ENCODE results near the gene OPCML. TPM values are rescaled to one million over a fixed set of nuclear protein-coding genes. Genes with fewer than 3 reads are reported as not detected.

The OPCML gene
- total RNA-seq, 2 donors from 2014 or later, result not detected

GRCh38 chr11:133311230-133311629 lies 221.1 kb downstream of the OPCML start:
- H3K27me3 Mint-ChIP-seq, result peaks cover 4% of the 10 kb centered on the region
- H3K4me3 Mint-ChIP-seq, result no peak overlapping the region
- peaks cover 9% of the 10 kb centered on the region for H3K9me3 Mint-ChIP-seq
- no peak for ATAC-seq (replicated peaks)
- no peaks in the 10 kb centered on the region for H3K36me3 Mint-ChIP-seq (ENCODE audit: low read depth)
- no peaks in the 10 kb centered on the region for H3K4me1 Mint-ChIP-seq
- no peak overlapping the region for H3K27ac Mint-ChIP-seq

GRCh38 chr11:133306019-133306418 lies 226.3 kb downstream of the OPCML start:
- Mint-ChIP-seq H3K27me3 (peaks cover 4% of the 10 kb centered on the region), H3K4me1 (no peaks in the 10 kb centered on the region), H3K9me3 (peaks cover 9% of the 10 kb centered on the region), H3K4me3 (no peak overlapping the region), H3K36me3 (ENCODE audit: low read depth) (no peaks in the 10 kb centered on the region), H3K27ac (no peak overlapping the region)
- ATAC-seq (replicated peaks), result no peak

GRCh38 chr11:133305208-133305956 lies 226.9 kb downstream of the OPCML start:
- ATAC-seq (replicated peaks), result no peak
- H3K27me3 Mint-ChIP-seq, result peaks cover 4% of the 10 kb centered on the region

GRCh38 chr11:133303262-133303661 lies 229.0 kb downstream of the OPCML start:
- no peak overlapping the region for H3K4me3 Mint-ChIP-seq
- ATAC-seq (replicated peaks), result no peak
- H3K27ac Mint-ChIP-seq, result no peak overlapping the region
- H3K9me3 Mint-ChIP-seq, result peaks cover 3% of the 10 kb centered on the region
- H3K36me3 Mint-ChIP-seq (ENCODE audit: low read depth), result no peaks in the 10 kb centered on the region
- H3K4me1 Mint-ChIP-seq, result no peaks in the 10 kb centered on the region
- H3K27me3 Mint-ChIP-seq, result no peaks in the 10 kb centered on the region

More at GRCh38 chr11:133305208-133305956, 226.9 kb downstream of the OPCML start:
- H3K4me3 Mint-ChIP-seq, result no peak overlapping the region
- no peaks in the 10 kb centered on the region for H3K36me3 Mint-ChIP-seq (ENCODE audit: low read depth)
- no peaks in the 10 kb centered on the region for H3K4me1 Mint-ChIP-seq
- peaks cover 9% of the 10 kb centered on the region for H3K9me3 Mint-ChIP-seq
- H3K27ac Mint-ChIP-seq, result no peak overlapping the region

GRCh38 chr11:133302056-133302455 lies 230.2 kb downstream of the OPCML start:
- Mint-ChIP-seq H3K4me3 (no peak overlapping the region), H3K27ac (no peak overlapping the region), H3K27me3 (no peaks in the 10 kb centered on the region), H3K4me1 (no peaks in the 10 kb centered on the region), H3K36me3 (ENCODE audit: low read depth) (no peaks in the 10 kb centered on the region), H3K9me3 (peaks cover 3% of the 10 kb centered on the region)
- no peak for ATAC-seq (replicated peaks)

- Mint-ChIP-seq H3K4me1 (no peaks in the 10 kb centered on the region), H3K36me3 (ENCODE audit: low read depth) (no peaks in the 10 kb centered on the region), H3K27me3 (no peaks in the 10 kb centered on the region), H3K4me3 (no peak overlapping the region), H3K9me3 (no peaks in the 10 kb centered on the region), H3K27ac (no peak overlapping the region)
- ATAC-seq (replicated peaks), result no peak
These were observed 231.6 kb downstream of the OPCML start for GRCh38 chr11:133300666-133301065.

- no peaks in the 10 kb centered on the region for H3K27me3 Mint-ChIP-seq
- no peaks in the 10 kb centered on the region for H3K4me1 Mint-ChIP-seq
- no peak overlapping the region for H3K4me3 Mint-ChIP-seq
- no peak for ATAC-seq (replicated peaks)
- no peaks in the 10 kb centered on the region for H3K9me3 Mint-ChIP-seq
- H3K27ac Mint-ChIP-seq, result no peak overlapping the region
- H3K36me3 Mint-ChIP-seq (ENCODE audit: low read depth), result no peaks in the 10 kb centered on the region
These were observed 240.5 kb downstream of the OPCML start for GRCh38 chr11:133291780-133292179.

GRCh38 chr11:133285359-133285758 lies 246.9 kb downstream of the OPCML start:
- H3K9me3 Mint-ChIP-seq, result no peaks in the 10 kb centered on the region
- H3K27ac Mint-ChIP-seq, result no peak overlapping the region
- H3K4me3 Mint-ChIP-seq, result no peak overlapping the region
- no peaks in the 10 kb centered on the region for H3K36me3 Mint-ChIP-seq (ENCODE audit: low read depth)
- no peak for ATAC-seq (replicated peaks)
- no peaks in the 10 kb centered on the region for H3K4me1 Mint-ChIP-seq
- H3K27me3 Mint-ChIP-seq, result no peaks in the 10 kb centered on the region

- no peak for ATAC-seq (replicated peaks)
- no peaks in the 10 kb centered on the region for H3K36me3 Mint-ChIP-seq (ENCODE audit: low read depth)
- H3K27me3 Mint-ChIP-seq, result no peaks in the 10 kb centered on the region
- H3K27ac Mint-ChIP-seq, result no peak overlapping the region
- no peaks in the 10 kb centered on the region for H3K9me3 Mint-ChIP-seq
- no peak overlapping the region for H3K4me3 Mint-ChIP-seq
- no peaks in the 10 kb centered on the region for H3K4me1 Mint-ChIP-seq
These were observed 248.1 kb downstream of the OPCML start for GRCh38 chr11:133284156-133284555.

GRCh38 chr11:133277886-133278285 lies 254.4 kb downstream of the OPCML start:
- Mint-ChIP-seq H3K4me1 (no peaks in the 10 kb centered on the region), H3K27me3 (no peaks in the 10 kb centered on the region), H3K36me3 (ENCODE audit: low read depth) (no peaks in the 10 kb centered on the region), H3K4me3 (no peak overlapping the region), H3K9me3 (no peaks in the 10 kb centered on the region), H3K27ac (no peak overlapping the region)
- ATAC-seq (replicated peaks), result no peak

GRCh38 chr11:133271871-133272776 lies 260.2 kb downstream of the OPCML start:
- Mint-ChIP-seq H3K36me3 (ENCODE audit: low read depth) (no peaks in the 10 kb centered on the region), H3K4me3 (no peak overlapping the region), H3K9me3 (no peaks in the 10 kb centered on the region), H3K27ac (no peak overlapping the region), H3K4me1 (no peaks in the 10 kb centered on the region), H3K27me3 (no peaks in the 10 kb centered on the region)
- ATAC-seq (replicated peaks), result no peak

GRCh38 chr11:133271206-133271605 lies 261.1 kb downstream of the OPCML start:
- ATAC-seq (replicated peaks), result no peak
- Mint-ChIP-seq H3K27ac (no peak overlapping the region), H3K27me3 (no peaks in the 10 kb centered on the region), H3K9me3 (no peaks in the 10 kb centered on the region), H3K4me3 (no peak overlapping the region), H3K36me3 (ENCODE audit: low read depth) (no peaks in the 10 kb centered on the region), H3K4me1 (no peaks in the 10 kb centered on the region)

- no peaks in the 10 kb centered on the region for H3K27me3 Mint-ChIP-seq
- no peaks in the 10 kb centered on the region for H3K36me3 Mint-ChIP-seq (ENCODE audit: low read depth)
- no peaks in the 10 kb centered on the region for H3K9me3 Mint-ChIP-seq
- H3K27ac Mint-ChIP-seq, result no peak overlapping the region
- ATAC-seq (replicated peaks), result peak; percentile 88
- no peaks in the 10 kb centered on the region for H3K4me1 Mint-ChIP-seq
- no peak overlapping the region for H3K4me3 Mint-ChIP-seq
These were observed 263.0 kb downstream of the OPCML start for GRCh38 chr11:133269267-133269666.

GRCh38 chr11:133266986-133267385 lies 265.3 kb downstream of the OPCML start:
- no peak for ATAC-seq (replicated peaks)
- Mint-ChIP-seq H3K4me1 (no peaks in the 10 kb centered on the region), H3K4me3 (no peak overlapping the region), H3K9me3 (no peaks in the 10 kb centered on the region), H3K27me3 (no peaks in the 10 kb centered on the region), H3K27ac (no peak overlapping the region), H3K36me3 (ENCODE audit: low read depth) (no peaks in the 10 kb centered on the region)

GRCh38 chr11:133265530-133266035 lies 266.7 kb downstream of the OPCML start:
- Mint-ChIP-seq H3K36me3 (ENCODE audit: low read depth) (no peaks in the 10 kb centered on the region), H3K4me1 (no peaks in the 10 kb centered on the region), H3K9me3 (no peaks in the 10 kb centered on the region), H3K4me3 (no peak overlapping the region), H3K27me3 (no peaks in the 10 kb centered on the region), H3K27ac (no peak overlapping the region)
- ATAC-seq (replicated peaks), result no peak
